Lower lobe of right lung (tissue), 2 donors: ENCODE measurements around the gene CCND1. TPM values are rescaled to one million over a fixed set of nuclear protein-coding genes. Genes with fewer than 3 reads are reported as not detected.

ENCODE experiments used
- ATAC-seq, 2 donors: fragments of 200-7000 bp; cut with Tn5 transposase; one replicate each; pipeline ENCODE4 v1.9.1; 2020 to 2022; ENCODE audit warnings: mild to moderate bottlenecking in 2 of 2, moderate library complexity in 2 of 2
- DNase-seq: peaks from one replicate; pipeline ENCODE4 v3.0.0-alpha.2; 2020
- H3K27ac ChIP-seq: fragments of 200-600 bp; one replicate; pipeline ENCODE4 v1.8.0; 2022
- H3K27me3 ChIP-seq: fragments of 200-600 bp; one replicate; pipeline ENCODE4 v1.8.0; 2022; ENCODE audit warnings: low read depth
- H3K36me3 ChIP-seq: fragments of 200-600 bp; one replicate; pipeline ENCODE4 v1.8.0; 2022; ENCODE audit warnings: mild to moderate bottlenecking
- H3K4me1 ChIP-seq: fragments of 200-600 bp; one replicate; pipeline ENCODE4 v1.8.0; 2022
- H3K4me3 ChIP-seq: fragments of 200-600 bp; one replicate; pipeline ENCODE4 v1.8.0; 2022; ENCODE audit warnings: mild to moderate bottlenecking
- H3K9me3 ChIP-seq: fragments of 200-600 bp; one replicate; pipeline ENCODE4 v1.8.0; 2022
- CTCF ChIP-seq: fragments of 200-600 bp; IDR thresholded peaks from one replicate; pipeline ENCODE4 v1.8.0; 2022; ENCODE audit warnings: antibody characterized with exemption, mild to moderate bottlenecking
- intact Hi-C: fragments of 100-400 bp; cut with DNase I; formaldehyde crosslinking; loops from one replicate; pipeline ENCODE4 v1.11.0; 2022
- total RNA-seq: library from RNA; stranded (reverse); fragmentation: NEBNext Ultra II Directional; extraction: Animal tissue kit (Norgen Biotek cat#: 25700); gene quantifications from one replicate; pipeline ENCODE4 v1.2.1, GENCODE V29; 2021
- donor health status: DM: no; HTN: yes; CAD: no; lungs with severe emphysema.

CCND1 gene
- total RNA-seq, 1 donor from 2014 or later: 202 TPM

- ATAC-seq: no peak
- Histone ChIP-seq H3K36me3 (peaks cover 56% of the 10 kb centered on the region), H3K4me1 (peaks cover 26% of the 10 kb centered on the region), H3K27me3 (no peaks in the 10 kb centered on the region), H3K9me3 (no peaks in the 10 kb centered on the region), H3K4me3 (no peak overlapping the region), H3K27ac (no peak overlapping the region)
- no peak for TF ChIP-seq CTCF
- intact Hi-C loops: no loop called here
- DNase-seq: no peak
These were observed 30.9 kb downstream of the CCND1 start for GRCh38 chr11:69671734-69672465.

- intact Hi-C loops: no loop called here
- no peak for DNase-seq
These were observed 33.4 kb downstream of the CCND1 start for GRCh38 chr11:69674267-69674885.

GRCh38 chr11:69674886-69675714 is 34.1 kb downstream of the CCND1 start, which contains the start of gene LTO1:
LTO1 (minus strand) TSS chr11:69675353; CDS start chr11:69675239, 114 bp downstream.
- Histone ChIP-seq H3K27ac (peak within 1 kb of the TSS; percentile 91), H3K9me3 (no peaks in the 10 kb centered on the region), H3K4me3 (peak within 1 kb of the TSS; percentile 99), H3K36me3 (peaks cover 31% of the 10 kb centered on the region), H3K27me3 (no peaks in the 10 kb centered on the region), H3K4me1 (peaks cover 24% of the 10 kb centered on the region)
- peak; percentile 99 to 100 for ATAC-seq
- no peak for TF ChIP-seq CTCF
- intact Hi-C loops: no loop called here
- peak; percentile 98 for DNase-seq

More at GRCh38 chr11:69674267-69674885, 33.4 kb downstream of the CCND1 start:
- Histone ChIP-seq H3K36me3 (peaks cover 38% of the 10 kb centered on the region), H3K4me3 (peak overlapping the region; percentile 99), H3K27me3 (no peaks in the 10 kb centered on the region), H3K9me3 (no peaks in the 10 kb centered on the region), H3K4me1 (peaks cover 26% of the 10 kb centered on the region), H3K27ac (peak overlapping the region; percentile 91)
- peak; percentile 1 for ATAC-seq
- no peak for TF ChIP-seq CTCF

- Histone ChIP-seq H3K27ac (no peak overlapping the region), H3K9me3 (no peaks in the 10 kb centered on the region), H3K36me3 (peaks cover 4% of the 10 kb centered on the region), H3K27me3 (no peaks in the 10 kb centered on the region), H3K4me3 (no peak overlapping the region), H3K4me1 (peaks cover 18% of the 10 kb centered on the region)
- intact Hi-C loops: no loop called here
- ATAC-seq (no peak), DNase-seq (no peak)
- TF ChIP-seq CTCF: no peak
These were observed 36.8 kb downstream of the CCND1 start for GRCh38 chr11:69677749-69678148.

GRCh38 chr11:69680688-69681087 is 39.7 kb downstream of the CCND1 start:
- Histone ChIP-seq H3K4me3 (no peak overlapping the region), H3K36me3 (no peaks in the 10 kb centered on the region), H3K27ac (no peak overlapping the region), H3K9me3 (no peaks in the 10 kb centered on the region), H3K4me1 (peaks cover 1% of the 10 kb centered on the region), H3K27me3 (peaks cover 8% of the 10 kb centered on the region)
- no peak for DNase-seq
- ATAC-seq: no peak
- intact Hi-C loops: loop anchor here (10.0 kb wide), 1 partner anchor 204 kb away; no protein-coding TSS in a partner anchor
- no peak for TF ChIP-seq CTCF
